ENCODE results near the gene MMP24OS. TPM values are rescaled to one million over a fixed set of nuclear protein-coding genes. Genes with fewer than 3 reads are reported as not detected.

Gene MMP24OS
- total and polyA plus RNA-seq, 10 of the 15 experiments (the other 5 are each of a cell fraction or from before 2014, with no cell fraction given) = 2.0 to 30.9 (median 10.9) TPM

DNA sequence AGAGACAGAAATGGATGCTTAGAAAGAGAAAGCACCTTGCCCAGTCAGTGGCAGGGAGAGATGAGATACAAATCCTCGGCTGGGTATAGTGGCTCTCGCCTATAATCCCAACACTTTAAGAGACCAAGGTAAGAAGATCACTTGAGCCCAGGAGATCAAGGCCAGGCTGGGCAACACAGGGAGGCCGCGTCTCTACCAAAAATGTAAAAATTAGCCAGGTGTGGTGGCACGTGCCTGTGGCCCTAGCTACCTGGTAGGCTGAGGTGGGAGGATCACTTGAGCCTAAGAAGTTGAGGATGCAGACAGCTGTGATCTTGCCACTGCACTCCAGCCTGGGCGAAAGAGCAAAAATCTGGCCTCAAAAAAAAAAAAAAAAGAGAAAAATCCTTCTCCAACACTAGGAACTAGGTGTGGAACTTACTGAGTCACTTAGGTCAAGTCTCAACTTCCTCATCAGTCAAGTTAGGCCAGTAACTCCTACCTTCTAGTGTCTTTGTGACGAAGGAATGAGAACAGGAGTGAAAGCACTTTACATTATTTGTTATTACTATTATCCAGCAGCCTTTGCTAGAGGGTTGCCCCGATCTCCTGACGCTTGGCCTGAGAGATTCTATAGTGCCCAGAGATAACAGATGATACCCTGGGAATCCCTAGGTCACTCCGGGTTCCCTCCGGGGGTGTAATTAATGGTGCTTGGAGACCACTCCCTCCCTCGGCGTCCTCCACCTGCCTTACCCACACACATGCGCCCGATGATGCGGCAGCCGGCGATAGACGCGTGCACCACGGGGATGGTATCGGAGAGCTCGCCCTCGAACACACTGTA lies 5.7 kb upstream of the MMP24OS start:
- Histone ChIP-seq H3K27me3 (replicated peaks in 1 of 2; ENCODE audit: control insufficient read depth in 2 of 2, insufficient read depth in 2 of 2, low read length in 1 of 2) (no peaks in the 10 kb centered on the region), H3K9ac (ENCODE audit: control insufficient read depth, insufficient read depth, low read length) (peak overlapping the region; percentile 84), H4K20me1 (ENCODE audit: control insufficient read depth, insufficient read depth) (peaks cover 6% of the 10 kb centered on the region; the same call in 1 of the 2 replicates), H3K79me2 (ENCODE audit: control insufficient read depth, insufficient read depth, low read length) (peaks cover 24% of the 10 kb centered on the region), H3K4me1 (ENCODE audit: control insufficient read depth, insufficient read depth, low read length) (peaks cover 3% of the 10 kb centered on the region; the same call in 1 of the 2 replicates), H3K4me3 (peak overlapping the region; percentile 100), H3K4me2 (ENCODE audit: control insufficient read depth, insufficient read depth) (peak overlapping the region; percentile 66), H3K36me3 (ENCODE audit: control insufficient read depth in 2 of 2, insufficient read depth in 2 of 2, low read length in 1 of 2) (peaks cover 11 to 15% of the 10 kb centered on the region in 2 experiments), H2AFZ (ENCODE audit: control insufficient read depth, low read depth, low read length) (peak overlapping the region; percentile 96; the same call in 1 of the 2 replicates), H3K9me3 (replicated peaks; ENCODE audit: control insufficient read depth, insufficient read depth, low read length) (no peaks in the 10 kb centered on the region), H3K27ac (ENCODE audit: control insufficient read depth, insufficient read depth) (peak overlapping the region; percentile 49)
- TSS peak; percentile 80 for BruUV-seq (replicated peaks)
- POLR2A ChIA-PET = interaction anchor here (0.6 to 0.7 kb wide), 2 partner anchors 1491 to 1591 kb away, joined by 3 read pairs; no protein-coding TSS in a partner anchor
- CTCF ChIA-PET = interaction anchor here (0.6 to 3.4 kb wide), 5 partner anchors 11 to 187 kb away, joined by 3 to 14 read pairs (median 3); no protein-coding TSS in a partner anchor
- peak; percentile 56 for FAIRE-seq
- RAD21 ChIA-PET (ENCODE audit: unreplicated experiment) = interaction anchor here (0.7 to 1.4 kb wide), 4 partner anchors 18 to 138 kb away, joined by 3 to 8 read pairs (median 4); no protein-coding TSS in a partner anchor
- SMC1A ChIA-PET (ENCODE audit: uncharacterized antibody, unreplicated experiment) = interaction anchor here (1.6 kb wide), 1 partner anchor 137 kb away, joined by 6 read pairs; the partner anchor contains the start of gene EDEM2
- no peak for TF ChIP-seq PAX8 (IDR thresholded peaks at IDR 0.05)
- no peak for TF ChIP-seq FOXM1 (IDR thresholded peaks at IDR 0.05; ENCODE audit: low read depth, low read length)
- TF ChIP-seq BHLHE40 (IDR thresholded peaks at IDR 0.05; ENCODE audit: borderline replicate concordance in 1 of 2, low read depth in 2 of 2, low read length in 1 of 2) = peak; percentile 14 to 78; a peak in 2 of 4 replicates
- no peak for TF ChIP-seq CHD2 (IDR thresholded peaks at IDR 0.05; ENCODE audit: borderline replicate concordance, low read depth, low read length)
- no peak for TF ChIP-seq GABPA (IDR thresholded peaks at IDR 0.05; ENCODE audit: low read depth)
- ATAC-seq = peak; percentile 14
- in situ Hi-C loops (cut with MboI) = no loop called here
- DNase-seq (ENCODE audit: low read depth, low spot score) = no peak
- intact Hi-C loops (cut with micrococcal nuclease; ENCODE audit: unreplicated experiment) = no loop called here
- 12% methylated on average over 24 of the region's 24 CpGs for WGBS (ENCODE audit: insufficient coverage, insufficient replicate concordance, low lambda C conversion rate, missing lambda C conversion rate)
